ENCODE measurements around the gene BPIFB3.

GRCh38 chr20:33091147-33091546 lies 37.4 kb downstream of the BPIFB3 start:
- TF ChIP-seq CTCF (conservative IDR thresholded peaks at IDR 0.05; ENCODE audit: low read depth, low read length) = no peak
- TF ChIP-seq EZH2 (IDR thresholded peaks at IDR 0.05; ENCODE audit: borderline replicate concordance, low read depth, low read length, poor library complexity, severe bottlenecking) = no peak

Measured in A673 (cell line).